Measurements from ENCODE around the gene NPFFR1. TPM values are rescaled to one million over a fixed set of nuclear protein-coding genes. Genes with fewer than 3 reads are reported as not detected.
"Not testable (repeated sequence)": the region's sequence is repeated elsewhere in the genome, so short reads cannot be mapped to it uniquely, and the experiment has no call there.

Gene NPFFR1
- total RNA-seq, 1 donor from 2014 or later, result not detected

GRCh38 chr10:70233939-70234300 lies 49.9 kb downstream of the NPFFR1 start:
- Mint-ChIP-seq H3K4me1 (ENCODE audit: low read depth) (peaks cover 38% of the 10 kb centered on the region), H3K9me3 (no peaks in the 10 kb centered on the region), H3K27me3 (ENCODE audit: insufficient read depth) (no peaks in the 10 kb centered on the region), H3K36me3 (ENCODE audit: low read depth) (peaks cover 12% of the 10 kb centered on the region), H3K27ac (peak overlapping the region; percentile 84), H3K4me3 (peak overlapping the region; percentile 86)
- DNase-seq (ENCODE audit: low spot score), result no peak
- intact Hi-C loops (cut with micrococcal nuclease), result loop anchor here (1.0 to 10.0 kb wide), 8 partner anchors 13 to 341 kb away; partner anchors contain the start of genes EIF4EBP2, LRRC20, PALD1 and SAR1A

- peak within 1 kb of the TSS; percentile 86 for H3K4me3 Mint-ChIP-seq
- H3K4me1 Mint-ChIP-seq (ENCODE audit: low read depth), result peaks cover 44% of the 10 kb centered on the region
- no peaks in the 10 kb centered on the region for H3K9me3 Mint-ChIP-seq
- peaks cover 18% of the 10 kb centered on the region for H3K36me3 Mint-ChIP-seq (ENCODE audit: low read depth)
- H3K27ac Mint-ChIP-seq, result peak within 1 kb of the TSS; percentile 84
- DNase-seq (ENCODE audit: low spot score), result peak; percentile 100
- H3K27me3 Mint-ChIP-seq (ENCODE audit: insufficient read depth), result no peaks in the 10 kb centered on the region
- intact Hi-C loops (cut with micrococcal nuclease), result loop anchor here (1.0 to 10.0 kb wide), 8 partner anchors 12 to 341 kb away; partner anchors contain the start of genes EIF4EBP2, LRRC20, PALD1 and SAR1A
These were observed 50.5 kb downstream of the NPFFR1 start, which contains the start of gene PPA1 for GRCh38 chr10:70233109-70233938. Gene PPA1 (minus strand): TSS chr10:70233429. CDS start chr10:70233327, 102 bp downstream.

GRCh38 chr10:70232859-70233108 lies 51.0 kb downstream of the NPFFR1 start:
- DNase-seq (ENCODE audit: low spot score), result no peak
- Mint-ChIP-seq H3K4me3 (peak overlapping the region; percentile 86), H3K4me1 (ENCODE audit: low read depth) (peaks cover 48% of the 10 kb centered on the region), H3K9me3 (no peaks in the 10 kb centered on the region), H3K27ac (peak overlapping the region; percentile 75), H3K27me3 (ENCODE audit: insufficient read depth) (no peaks in the 10 kb centered on the region), H3K36me3 (ENCODE audit: low read depth) (peaks cover 23% of the 10 kb centered on the region)
- intact Hi-C loops (cut with micrococcal nuclease), result loop anchor here (1.0 to 10.0 kb wide), 11 partner anchors 11 to 342 kb away; partner anchors contain the start of genes EIF4EBP2, LRRC20, PALD1 and SAR1A

GRCh38 chr10:70232155-70232858 lies 51.5 kb downstream of the NPFFR1 start:
- intact Hi-C loops (cut with micrococcal nuclease), result loop anchor here (1.0 to 10.0 kb wide), 5 partner anchors 41 to 342 kb away; no protein-coding TSS in a partner anchor
- DNase-seq (ENCODE audit: low spot score), result peak; percentile 25
- Mint-ChIP-seq H3K9me3 (no peaks in the 10 kb centered on the region), H3K4me3 (peak overlapping the region; percentile 86), H3K4me1 (ENCODE audit: low read depth) (peaks cover 50% of the 10 kb centered on the region), H3K27ac (peak overlapping the region; percentile 75), H3K36me3 (ENCODE audit: low read depth) (peaks cover 23% of the 10 kb centered on the region), H3K27me3 (ENCODE audit: insufficient read depth) (no peaks in the 10 kb centered on the region)

- Mint-ChIP-seq H3K4me3 (no peak overlapping the region), H3K4me1 (ENCODE audit: low read depth) (peaks cover 55% of the 10 kb centered on the region), H3K27me3 (ENCODE audit: insufficient read depth) (no peaks in the 10 kb centered on the region), H3K27ac (no peak overlapping the region), H3K9me3 (no peaks in the 10 kb centered on the region), H3K36me3 (ENCODE audit: low read depth) (peaks cover 34% of the 10 kb centered on the region)
- no peak for DNase-seq (ENCODE audit: low spot score)
- intact Hi-C loops (cut with micrococcal nuclease), result no loop called here
These were observed 55.3 kb downstream of the NPFFR1 start for GRCh38 chr10:70228491-70228890.

GRCh38 chr10:70227548-70228320 lies 56.1 kb downstream of the NPFFR1 start:
- peaks cover 36% of the 10 kb centered on the region for H3K36me3 Mint-ChIP-seq (ENCODE audit: low read depth)
- DNase-seq (ENCODE audit: low spot score), result no peak
- no peaks in the 10 kb centered on the region for H3K9me3 Mint-ChIP-seq
- intact Hi-C loops (cut with micrococcal nuclease), result no loop called here
- H3K27ac Mint-ChIP-seq, result no peak overlapping the region
- H3K4me3 Mint-ChIP-seq, result no peak overlapping the region
- H3K27me3 Mint-ChIP-seq (ENCODE audit: insufficient read depth), result no peaks in the 10 kb centered on the region
- peaks cover 57% of the 10 kb centered on the region for H3K4me1 Mint-ChIP-seq (ENCODE audit: low read depth)

- Mint-ChIP-seq H3K9me3 (no peaks in the 10 kb centered on the region), H3K27me3 (ENCODE audit: insufficient read depth) (no peaks in the 10 kb centered on the region), H3K4me1 (ENCODE audit: low read depth) (peaks cover 46% of the 10 kb centered on the region), H3K4me3 (no peak overlapping the region), H3K27ac (no peak overlapping the region), H3K36me3 (ENCODE audit: low read depth) (peaks cover 31% of the 10 kb centered on the region)
- intact Hi-C loops (cut with micrococcal nuclease), result no loop called here
- DNase-seq (ENCODE audit: low spot score), result no peak
These were observed 60.1 kb downstream of the NPFFR1 start for GRCh38 chr10:70223728-70224127.

- H3K4me3 Mint-ChIP-seq; intact Hi-C loops (cut with micrococcal nuclease); H3K9me3 Mint-ChIP-seq; H3K27me3 Mint-ChIP-seq (ENCODE audit: insufficient read depth); DNase-seq (ENCODE audit: low spot score): not testable (repeated sequence)
- Mint-ChIP-seq H3K27ac (peak overlapping the region; percentile 55), H3K36me3 (ENCODE audit: low read depth) (peaks cover 29% of the 10 kb centered on the region), H3K4me1 (ENCODE audit: low read depth) (peaks cover 39% of the 10 kb centered on the region)
These were observed 60.9 kb downstream of the NPFFR1 start for GRCh38 chr10:70222811-70223447.

GRCh38 chr10:70222340-70222794 lies 61.4 kb downstream of the NPFFR1 start:
- intact Hi-C loops (cut with micrococcal nuclease), result no loop called here
- H3K4me1 Mint-ChIP-seq (ENCODE audit: low read depth), result peaks cover 36% of the 10 kb centered on the region
- H3K27ac Mint-ChIP-seq, result no peak overlapping the region
- no peaks in the 10 kb centered on the region for H3K9me3 Mint-ChIP-seq
- H3K27me3 Mint-ChIP-seq (ENCODE audit: insufficient read depth), result no peaks in the 10 kb centered on the region
- H3K36me3 Mint-ChIP-seq (ENCODE audit: low read depth), result peaks cover 28% of the 10 kb centered on the region
- no peak overlapping the region for H3K4me3 Mint-ChIP-seq
- DNase-seq (ENCODE audit: low spot score), result no peak

GRCh38 chr10:70221030-70221429 lies 62.8 kb downstream of the NPFFR1 start:
- Mint-ChIP-seq H3K27ac (no peak overlapping the region), H3K4me1 (ENCODE audit: low read depth) (peaks cover 27% of the 10 kb centered on the region), H3K27me3 (ENCODE audit: insufficient read depth) (no peaks in the 10 kb centered on the region), H3K9me3 (no peaks in the 10 kb centered on the region), H3K4me3 (peak overlapping the region; percentile 28), H3K36me3 (ENCODE audit: low read depth) (peaks cover 27% of the 10 kb centered on the region)
- intact Hi-C loops (cut with micrococcal nuclease), result loop anchor here (1.0 to 2.0 kb wide), 4 partner anchors 12 to 161 kb away; partner anchors contain the start of genes LRRC20 and PPA1
- DNase-seq (ENCODE audit: low spot score), result no peak

GRCh38 chr10:70212879-70213278 lies 70.9 kb downstream of the NPFFR1 start:
- H3K36me3 Mint-ChIP-seq (ENCODE audit: low read depth), result peaks cover 31% of the 10 kb centered on the region
- no peak overlapping the region for H3K4me3 Mint-ChIP-seq
- H3K9me3 Mint-ChIP-seq, result no peaks in the 10 kb centered on the region
- no peaks in the 10 kb centered on the region for H3K27me3 Mint-ChIP-seq (ENCODE audit: insufficient read depth)
- H3K27ac Mint-ChIP-seq, result peak overlapping the region; percentile 34
- intact Hi-C loops (cut with micrococcal nuclease), result no loop called here
- H3K4me1 Mint-ChIP-seq (ENCODE audit: low read depth), result peaks cover 9% of the 10 kb centered on the region
- no peak for DNase-seq (ENCODE audit: low spot score)

- Mint-ChIP-seq H3K36me3 (ENCODE audit: low read depth) (peaks cover 33% of the 10 kb centered on the region), H3K4me1 (ENCODE audit: low read depth) (peaks cover 9% of the 10 kb centered on the region), H3K4me3 (no peak overlapping the region), H3K27ac (peak overlapping the region; percentile 34), H3K27me3 (ENCODE audit: insufficient read depth) (no peaks in the 10 kb centered on the region), H3K9me3 (no peaks in the 10 kb centered on the region)
- intact Hi-C loops (cut with micrococcal nuclease), result no loop called here
- DNase-seq (ENCODE audit: low spot score), result no peak
These were observed 71.5 kb downstream of the NPFFR1 start for GRCh38 chr10:70212277-70212676.

Data from activated T-helper 1 cell treated with anti-CD3 and anti-CD28 coated beads, Interleukin-12 subunit alpha, Interleukin-12 subunit beta, Interleukin-2, Interleukin-4 antibody, amounts not matched to agents 30 ng/mL and 10 ng/mL and 1 ng/mL, durations not matched to agents 14 hours and 24 hours and 36 hours (primary cell).